DMS114 treated with DMSO at 0.1 percent for 48 hours (cell line): ENCODE results near the gene STKLD1.
"Not testable (repeated sequence)": the region's sequence is repeated elsewhere in the genome, so short reads cannot be mapped to it uniquely, and the experiment has no call there.

ENCODE experiments used
- DNase-seq: peaks from one replicate; lab custom pipeline; 2025; ENCODE audit not compliant: unreplicated experiment; lab: John Stamatoyannopoulos, UW

The STKLD1 gene

GRCh38 chr9:133360400-133361393 is 15.5 kb upstream of the STKLD1 start:
- no peak for DNase-seq

- no peak for DNase-seq
These were observed 14.6 kb upstream of the STKLD1 start for GRCh38 chr9:133361507-133362092.

- no peak for DNase-seq
These were observed 13.7 kb upstream of the STKLD1 start for GRCh38 chr9:133362359-133363044.

GRCh38 chr9:133366435-133366834 is 9.7 kb upstream of the STKLD1 start:
- DNase-seq: no peak

GRCh38 chr9:133367221-133367620 is 8.9 kb upstream of the STKLD1 start:
- DNase-seq: no peak

DNA sequence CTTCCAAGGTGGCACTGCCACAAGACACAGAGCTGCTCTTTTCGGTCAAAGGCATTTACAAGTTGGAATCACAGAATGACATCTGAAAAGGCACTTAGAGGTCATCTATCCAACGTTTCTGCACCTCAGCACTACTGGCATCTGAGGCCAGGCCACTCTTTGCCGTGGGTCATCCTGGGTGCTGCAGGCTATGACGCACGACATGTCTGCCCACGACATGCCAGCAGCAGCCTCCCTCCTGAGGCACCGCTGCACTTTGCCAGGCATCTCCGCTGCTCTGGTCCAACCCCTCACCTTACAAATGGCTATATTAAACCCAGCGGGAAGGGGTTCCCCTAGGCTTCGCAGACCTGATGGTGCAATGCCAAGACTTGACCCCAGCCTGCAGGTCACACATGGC is 8.4 kb upstream of the STKLD1 start:
- no peak for DNase-seq

GRCh38 chr9:133368249-133368881 is 7.8 kb upstream of the STKLD1 start:
- DNase-seq: no peak

DNA sequence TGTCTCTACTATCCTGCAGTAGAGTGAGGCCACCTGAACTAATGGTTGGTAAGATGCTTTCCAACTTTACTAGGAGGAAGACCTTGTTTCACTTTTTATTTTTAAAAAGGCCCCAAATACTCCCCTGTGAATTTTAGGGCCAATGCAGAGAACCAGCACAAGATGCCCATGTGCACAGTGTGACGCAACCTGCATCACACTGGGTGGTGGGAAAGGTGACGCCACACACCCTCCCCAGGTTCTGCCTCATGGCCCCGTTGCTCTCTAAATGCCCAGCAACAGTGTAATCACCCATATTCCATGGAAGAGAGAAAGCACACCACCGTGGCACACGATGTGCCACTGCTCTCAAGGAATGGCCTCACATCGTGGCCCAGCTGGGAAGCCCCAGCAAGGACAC is 6.7 kb upstream of the STKLD1 start:
- DNase-seq: no peak

GRCh38 chr9:133369933-133370332 is 6.2 kb upstream of the STKLD1 start:
- no peak for DNase-seq

GRCh38 chr9:133370685-133371084 is 5.5 kb upstream of the STKLD1 start:
- no peak for DNase-seq

DNA sequence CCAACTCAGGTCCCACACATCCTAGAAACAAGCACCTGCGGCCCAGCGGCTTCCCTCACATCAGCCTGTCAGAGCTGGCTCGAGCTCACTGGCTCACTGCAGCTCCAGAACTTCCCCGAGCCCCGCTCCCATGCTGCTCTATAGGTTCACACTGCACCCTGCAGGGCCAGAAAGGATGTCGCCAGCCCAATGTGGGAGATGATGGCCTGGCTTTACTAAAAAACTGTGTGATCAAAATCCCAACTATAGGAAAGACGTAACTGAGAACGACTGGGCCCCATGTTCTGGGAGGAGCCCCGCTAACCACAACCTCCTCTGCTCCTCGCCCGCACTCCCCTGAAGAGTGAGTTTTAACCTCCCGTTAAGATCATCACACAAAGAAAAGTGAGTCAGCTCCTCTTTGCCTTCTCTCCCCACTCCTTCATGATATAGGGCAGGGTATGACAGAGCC is 4.9 kb upstream of the STKLD1 start:
- no peak for DNase-seq

GRCh38 chr9:133372144-133372543 is 4.0 kb upstream of the STKLD1 start:
- no peak for DNase-seq

DNA sequence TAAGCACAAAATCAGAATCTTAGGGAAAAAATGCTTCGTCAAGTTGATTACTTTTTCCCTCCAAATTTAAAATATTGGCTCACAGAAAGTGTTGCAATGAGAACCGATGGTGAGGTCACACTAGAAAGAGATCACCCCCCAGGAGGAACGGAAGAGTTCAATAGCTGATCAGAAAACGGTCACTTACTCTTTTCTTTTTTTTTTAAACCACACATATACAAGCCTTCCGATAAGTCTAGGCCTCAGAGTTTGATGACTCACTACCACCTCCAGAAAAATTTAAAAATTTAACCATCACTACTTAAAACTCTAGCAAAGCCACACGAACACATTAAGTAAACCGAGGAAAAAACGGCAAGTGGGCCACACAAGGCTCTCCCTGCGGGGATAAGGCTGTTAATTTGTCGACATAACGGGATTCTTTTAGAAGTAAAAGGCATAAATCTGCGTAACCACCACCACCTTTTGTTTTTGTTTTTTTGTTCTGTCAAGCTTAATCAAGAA is 1.5 kb upstream of the STKLD1 start:
- DNase-seq: no peak

DNA sequence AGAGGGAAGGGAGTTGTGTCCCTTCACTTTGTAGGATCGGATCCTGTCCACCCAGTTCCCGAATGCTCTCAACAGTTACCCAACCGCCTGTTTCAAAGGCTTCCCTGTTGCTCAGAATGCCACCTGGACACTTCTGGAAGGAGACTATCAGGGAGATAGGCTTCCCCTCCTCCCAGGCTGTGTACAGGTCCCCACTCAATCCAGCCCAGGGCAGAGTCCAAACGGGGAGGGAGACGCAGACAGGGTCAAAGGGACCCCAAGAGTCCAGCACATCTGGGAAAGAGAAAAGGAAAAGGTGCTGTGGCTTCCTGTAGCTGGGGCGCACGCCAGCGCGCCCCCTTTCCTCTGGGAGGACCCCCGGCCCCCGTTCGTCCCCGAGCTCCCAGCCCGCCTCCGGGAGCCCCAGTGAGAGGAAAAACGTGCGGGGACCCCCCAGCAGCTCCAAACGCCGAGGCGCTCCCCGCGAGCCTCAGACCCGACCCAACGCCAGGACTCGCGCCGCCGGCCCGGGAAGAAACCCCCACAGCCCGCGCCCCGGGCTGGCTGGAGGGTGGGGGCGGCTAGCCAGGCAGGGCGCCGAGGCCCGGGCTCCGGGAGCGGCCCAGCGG is 946 bp upstream of the STKLD1 start:
- no peak for DNase-seq

GRCh38 chr9:133377280-133377679 is 1.1 kb downstream of the STKLD1 start:
- not testable (repeated sequence) for DNase-seq

GRCh38 chr9:133377721-133378216 is 1.6 kb downstream of the STKLD1 start:
- DNase-seq: no peak

GRCh38 chr9:133378408-133378962 is 2.3 kb downstream of the STKLD1 start:
- DNase-seq: no peak

DNA sequence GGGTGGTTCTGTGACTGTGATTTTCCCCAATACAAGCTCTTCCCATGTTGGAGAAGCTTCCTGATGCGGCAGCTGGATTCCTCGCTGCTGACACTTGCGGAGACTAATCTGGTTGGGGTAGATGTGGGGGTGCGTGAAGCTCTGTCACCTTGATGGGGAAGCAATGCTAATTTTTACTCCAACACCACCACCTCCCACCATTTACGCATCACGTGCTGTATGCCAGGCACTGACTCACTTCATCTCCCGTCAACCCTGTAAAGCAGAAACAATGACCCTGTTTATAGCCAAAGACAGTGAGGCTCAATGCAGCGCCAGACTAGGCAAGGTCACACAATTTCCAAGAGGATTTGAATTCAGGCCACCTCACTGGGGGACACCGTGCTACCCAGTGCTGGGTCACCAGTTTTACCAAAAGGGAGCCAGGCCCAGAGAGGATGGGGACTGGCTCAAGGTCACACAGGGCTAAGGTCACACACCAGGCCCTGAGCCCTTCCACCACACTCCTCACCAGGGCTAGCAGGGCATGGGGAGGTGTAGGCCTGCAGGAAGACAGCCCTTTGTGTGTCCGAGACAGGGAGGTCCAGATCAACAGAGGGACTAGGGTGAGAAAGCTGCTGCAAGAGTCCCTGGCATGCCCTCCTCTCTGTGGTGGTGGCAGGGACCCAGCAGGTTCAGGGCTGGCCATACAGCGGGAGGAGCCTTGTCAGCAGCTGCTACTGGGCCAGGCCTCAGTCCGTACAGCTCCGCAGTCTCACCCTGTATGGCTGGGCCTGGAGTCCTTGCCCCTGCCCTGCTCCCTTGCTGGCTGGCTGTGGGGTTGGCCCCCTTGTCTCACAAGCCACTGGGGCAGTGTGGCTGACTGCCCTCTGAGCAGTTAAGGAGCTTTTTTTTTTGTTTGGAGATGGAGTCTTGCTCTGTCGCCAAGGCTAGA is 3.3 kb downstream of the STKLD1 start:
- no peak for DNase-seq

- no peak for DNase-seq
These were observed 4.6 kb downstream of the STKLD1 start for GRCh38 chr9:133380734-133381133.
